GM19193 (cell line): Measurements from ENCODE around the gene FTCD.

ENCODE experiments used
- POLR2A ChIP-seq: IDR thresholded peaks from 4 replicates; pipeline ENCODE4 v1.6.1; 2011; ENCODE audit not compliant: insufficient read depth, insufficient read length; ENCODE audit errors: extremely low read depth

FTCD gene

GRCh38 chr21:46155514-46156377, at the start of gene FTCD:
FTCD (minus strand) TSS chr21:46155579; CDS start chr21:46155523, 56 bp downstream.
- TF ChIP-seq POLR2A, result no peak

GRCh38 chr21:46205166-46205565, 49.8 kb upstream of the FTCD start:
- no peak for TF ChIP-seq POLR2A

- TF ChIP-seq POLR2A, result no peak
These were observed 47.8 kb upstream of the FTCD start for GRCh38 chr21:46203203-46203600.

GRCh38 chr21:46202592-46203202, 47.3 kb upstream of the FTCD start:
- TF ChIP-seq POLR2A, result no peak

GRCh38 chr21:46199436-46200373, 44.3 kb upstream of the FTCD start:
- TF ChIP-seq POLR2A, result no peak

- no peak for TF ChIP-seq POLR2A
These were observed 41.4 kb upstream of the FTCD start for GRCh38 chr21:46196733-46197132.

- TF ChIP-seq POLR2A, result no peak
These were observed 40.3 kb upstream of the FTCD start for GRCh38 chr21:46195595-46196195.

GRCh38 chr21:46194374-46195334, 39.3 kb upstream of the FTCD start:
- TF ChIP-seq POLR2A, result no peak

- no peak for TF ChIP-seq POLR2A
These were observed 38.5 kb upstream of the FTCD start for GRCh38 chr21:46193829-46194373.

- no peak for TF ChIP-seq POLR2A
These were observed 36.6 kb upstream of the FTCD start for GRCh38 chr21:46191686-46192575.

GRCh38 chr21:46191257-46191685, 35.9 kb upstream of the FTCD start:
- TF ChIP-seq POLR2A, result no peak

- no peak for TF ChIP-seq POLR2A
These were observed 35.2 kb upstream of the FTCD start for GRCh38 chr21:46190491-46191131.

- TF ChIP-seq POLR2A, result no peak
These were observed 34.6 kb upstream of the FTCD start for GRCh38 chr21:46189959-46190490.
